NB4 (cell line): ENCODE data around the gene TFAM.

Experiments
- DNase-seq: peaks from one replicate; pipeline ENCODE4 v3.0.0; 2010; ENCODE audit warnings: low read depth
- H3K4me3 ChIP-seq: one replicate; pipeline ENCODE4 v1.5.1; 2011; ENCODE audit warnings: mild to moderate bottlenecking, low read depth, low read length, moderate library complexity
- CTCF ChIP-seq: IDR thresholded peaks from one replicate; pipeline ENCODE4 v1.5.1; 2012; ENCODE audit warnings: low read depth, low read length
- MYC ChIP-seq: IDR thresholded peaks from 2 replicates; pipeline ENCODE4 v1.6.1; 2011; ENCODE audit warnings: low read depth, low read length
- POLR2A ChIP-seq: IDR thresholded peaks from 2 replicates; pipeline ENCODE4 v1.6.1; 2011; ENCODE audit warnings: mild to moderate bottlenecking; ENCODE audit not compliant: insufficient read length; ENCODE audit errors: extremely low read depth
- TF ChIP-seq, protein P1 (sequence below): IDR thresholded peaks from 2 replicates; pipeline ENCODE4 v1.6.1; 2011; ENCODE audit warnings: low read depth, low read length

The TFAM gene

GRCh38 chr10:58356756-58357155 lies 28.5 kb upstream of the TFAM start:
- H3K4me3 ChIP-seq: no peak overlapping the region
- TF ChIP-seq CTCF (no peak), MYC (no peak), POLR2A (no peak)
- TF ChIP-seq, protein P1, sequence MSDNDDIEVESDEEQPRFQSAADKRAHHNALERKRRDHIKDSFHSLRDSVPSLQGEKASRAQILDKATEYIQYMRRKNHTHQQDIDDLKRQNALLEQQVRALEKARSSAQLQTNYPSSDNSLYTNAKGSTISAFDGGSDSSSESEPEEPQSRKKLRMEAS: no peak
- no peak for DNase-seq

DNA sequence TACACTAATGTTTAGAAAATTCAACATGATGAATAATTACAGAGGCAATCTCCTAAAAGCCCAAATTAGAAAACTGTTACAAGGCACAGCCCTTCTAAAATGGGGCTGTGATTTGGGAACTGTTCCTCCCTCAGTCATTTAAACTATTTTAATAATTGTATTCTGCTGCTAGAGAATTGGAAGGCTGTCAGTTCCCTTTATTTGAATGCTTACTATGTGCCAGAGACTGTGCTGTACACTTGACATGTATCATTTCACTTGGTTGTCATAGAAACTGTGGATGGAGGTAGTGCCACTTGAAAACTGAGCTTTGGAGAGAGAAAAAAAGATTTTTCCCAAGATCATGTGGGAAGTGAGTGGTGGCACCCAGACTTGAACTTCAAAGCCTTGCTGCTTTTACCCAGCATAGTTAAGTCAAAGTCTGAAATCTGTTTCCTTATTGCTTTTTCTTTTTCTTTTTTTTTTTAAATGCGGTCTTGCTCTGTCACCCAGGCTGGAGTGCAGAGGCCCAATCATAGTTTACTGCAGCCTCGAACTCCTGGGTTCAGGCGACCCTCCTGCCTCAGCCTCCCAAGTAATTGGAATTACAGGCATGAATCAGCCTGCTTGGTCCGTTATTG lies 26.8 kb upstream of the TFAM start:
- no peak overlapping the region for H3K4me3 ChIP-seq
- no peak for DNase-seq
- TF ChIP-seq, protein P1: no peak
- TF ChIP-seq MYC (no peak), POLR2A (no peak), CTCF (no peak)

- H3K4me3 ChIP-seq: no peak overlapping the region
- TF ChIP-seq, protein P1: no peak
- TF ChIP-seq CTCF (no peak), MYC (no peak), POLR2A (no peak)
- DNase-seq: no peak
Observed at GRCh38 chr10:58358947-58359346, 26.3 kb upstream of the TFAM start.

DNA sequence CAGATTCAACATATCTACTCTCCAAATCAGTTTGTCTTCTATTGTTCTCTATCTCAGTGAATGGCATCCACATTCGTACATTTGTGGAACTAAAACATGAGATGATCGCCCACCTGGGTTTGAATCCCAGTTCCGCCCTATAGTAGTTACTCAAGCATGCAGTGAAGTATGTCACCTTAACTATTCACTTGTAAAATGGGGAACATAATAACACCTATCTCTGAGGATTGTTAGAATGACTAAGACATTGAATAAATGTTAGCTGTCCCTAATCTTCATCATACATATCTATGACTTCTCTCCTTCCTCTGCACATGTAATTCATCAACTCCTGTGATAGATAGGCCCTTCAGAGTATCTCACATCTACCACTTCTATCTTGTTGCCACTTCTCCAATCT lies 25.7 kb upstream of the TFAM start:
- DNase-seq: no peak
- TF ChIP-seq CTCF (no peak), POLR2A (no peak), MYC (no peak)
- TF ChIP-seq, protein P1: no peak
- no peak overlapping the region for H3K4me3 ChIP-seq

DNA sequence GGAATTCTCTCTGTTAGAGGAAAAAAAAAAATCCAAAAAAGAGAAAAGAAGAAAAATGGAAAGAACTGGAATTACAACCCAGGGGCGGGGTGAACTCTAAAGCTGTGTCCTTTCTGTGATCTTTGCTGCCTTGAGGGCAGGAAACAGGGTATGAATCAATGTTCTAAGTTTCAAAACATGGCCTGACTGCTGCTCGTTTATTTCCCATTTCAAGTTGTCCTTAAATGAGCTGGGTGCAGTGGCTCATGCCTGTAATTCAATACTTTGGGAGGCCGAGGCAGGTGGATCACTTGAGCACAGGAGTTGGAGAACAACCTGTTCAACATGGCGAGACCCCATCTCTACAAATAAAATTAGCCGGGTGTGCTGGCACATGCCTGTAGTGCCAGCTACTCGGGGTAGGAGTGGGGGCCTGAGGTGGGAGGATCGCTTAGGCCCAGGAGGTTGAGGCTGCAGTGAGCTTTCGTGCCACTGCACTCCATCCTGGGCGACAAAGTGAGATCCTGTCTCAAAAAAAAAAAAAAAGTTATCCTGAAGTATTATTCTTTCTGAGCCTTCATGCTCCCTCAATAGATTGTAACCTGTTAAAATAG lies 24.7 kb upstream of the TFAM start:
- TF ChIP-seq POLR2A: no peak
- no peak for TF ChIP-seq MYC
- H3K4me3 ChIP-seq: no peak overlapping the region
- DNase-seq: no peak

DNA sequence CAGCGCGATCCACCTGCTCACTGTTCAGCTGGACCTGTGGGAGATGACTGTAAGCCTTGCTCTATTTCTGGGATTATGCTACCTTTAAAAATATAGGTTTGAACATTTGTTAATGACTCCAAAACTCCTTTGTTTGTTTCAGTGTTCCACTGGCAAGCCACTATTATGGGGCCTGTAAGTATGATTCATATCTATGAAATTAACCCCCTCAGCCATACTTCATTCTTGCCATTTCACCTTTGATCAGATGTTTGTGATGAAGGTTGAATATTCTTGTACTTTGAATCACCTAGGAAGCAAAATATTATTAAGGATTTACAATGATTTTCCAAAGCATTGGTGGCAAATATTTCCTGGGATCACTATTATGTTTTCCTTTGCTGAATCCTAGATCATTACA lies 23.9 kb upstream of the TFAM start:
- DNase-seq: no peak
- H3K4me3 ChIP-seq: no peak overlapping the region
- TF ChIP-seq, protein P1: no peak
- TF ChIP-seq CTCF (no peak), POLR2A (no peak), MYC (no peak)
